PC-3 (cell line): Measurements from ENCODE around the gene C22orf42.
"Not testable (repeated sequence)": the region's sequence is repeated elsewhere in the genome, so short reads cannot be mapped to it uniquely, and the experiment has no call there.

Experiments
- EZH2 ChIP-seq: fragments of 300-600 bp; sonication (generic); IDR thresholded peaks from one replicate; pipeline ENCODE4 v1.6.1; 2017; ENCODE audit warnings: antibody characterized with exemption, mild to moderate bottlenecking, low read length; ENCODE audit not compliant: unreplicated experiment
- EZH2phosphoT487 ChIP-seq: fragments of 300-600 bp; sonication (generic); IDR thresholded peaks from 2 replicates; pipeline ENCODE4 v1.6.1; 2018; ENCODE audit warnings: mild to moderate bottlenecking, antibody characterized with exemption, low read length, borderline replicate concordance
- TF ChIP-seq, protein P1 (sequence below): fragments of 300-600 bp; sonication (generic); conservative IDR thresholded peaks from 2 replicates; pipeline ENCODE4 v1.5.1; 2017; ENCODE audit warnings: antibody characterized with exemption, low read depth, mild to moderate bottlenecking, low read length

GRCh38 chr22:32140688-32141087 lies 18.4 kb downstream of the C22orf42 start:
- TF ChIP-seq, protein P1, sequence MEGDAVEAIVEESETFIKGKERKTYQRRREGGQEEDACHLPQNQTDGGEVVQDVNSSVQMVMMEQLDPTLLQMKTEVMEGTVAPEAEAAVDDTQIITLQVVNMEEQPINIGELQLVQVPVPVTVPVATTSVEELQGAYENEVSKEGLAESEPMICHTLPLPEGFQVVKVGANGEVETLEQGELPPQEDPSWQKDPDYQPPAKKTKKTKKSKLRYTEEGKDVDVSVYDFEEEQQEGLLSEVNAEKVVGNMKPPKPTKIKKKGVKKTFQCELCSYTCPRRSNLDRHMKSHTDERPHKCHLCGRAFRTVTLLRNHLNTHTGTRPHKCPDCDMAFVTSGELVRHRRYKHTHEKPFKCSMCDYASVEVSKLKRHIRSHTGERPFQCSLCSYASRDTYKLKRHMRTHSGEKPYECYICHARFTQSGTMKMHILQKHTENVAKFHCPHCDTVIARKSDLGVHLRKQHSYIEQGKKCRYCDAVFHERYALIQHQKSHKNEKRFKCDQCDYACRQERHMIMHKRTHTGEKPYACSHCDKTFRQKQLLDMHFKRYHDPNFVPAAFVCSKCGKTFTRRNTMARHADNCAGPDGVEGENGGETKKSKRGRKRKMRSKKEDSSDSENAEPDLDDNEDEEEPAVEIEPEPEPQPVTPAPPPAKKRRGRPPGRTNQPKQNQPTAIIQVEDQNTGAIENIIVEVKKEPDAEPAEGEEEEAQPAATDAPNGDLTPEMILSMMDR = 0 out of 2 replicates have a peak, but pooled peaks have one; percentile 21
- TF ChIP-seq EZH2, EZH2phosphoT487: not testable (repeated sequence)
